GM12892 (cell line): ENCODE results near the gene HK2.

ENCODE experiments used
- DNase-seq: peaks from one replicate; pipeline ENCODE4 v3.0.0; 2011; ENCODE audit not compliant: insufficient read length
- FAIRE-seq: peaks from 2 replicates; lab custom pipeline; 2011; peaks lifted over from hg19 to GRCh38; lab: Jason Lieb, UNC
- POLR2A ChIP-seq: IDR thresholded peaks from 2 replicates; pipeline ENCODE4 v1.6.1; 2011; ENCODE audit warnings: low read depth, low read length, control low read depth
- POLR2AphosphoS5 ChIP-seq: IDR thresholded peaks from 2 replicates; pipeline ENCODE4 v1.6.1; 2011; ENCODE audit warnings: low read depth, low read length, control low read depth
- TAF1 ChIP-seq: IDR thresholded peaks from 2 replicates; pipeline ENCODE4 v1.6.1; 2011; ENCODE audit warnings: low read depth, mild to moderate bottlenecking, control low read depth, low read length, borderline replicate concordance

The HK2 gene

DNA sequence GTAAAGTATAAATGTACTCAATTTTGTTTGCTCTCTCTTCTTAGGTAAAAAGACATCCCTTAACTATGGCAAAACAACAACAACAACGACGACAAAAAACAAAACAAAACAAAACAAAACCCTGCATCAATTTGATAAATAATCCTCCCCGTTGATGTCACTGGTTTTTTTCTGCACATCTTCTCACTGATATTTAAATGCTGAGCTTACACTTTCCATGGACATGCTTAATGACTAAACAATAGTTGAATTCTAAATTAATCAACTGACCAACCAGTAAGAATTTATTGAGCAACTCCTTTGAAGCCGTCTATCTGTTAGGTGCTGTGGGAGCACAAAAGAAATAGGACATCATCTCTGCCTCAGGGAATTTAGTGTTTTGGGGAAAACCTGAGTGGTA is 104.3 kb downstream of the HK2 start:
- DNase-seq (no peak), FAIRE-seq (no peak)
- no peak for TF ChIP-seq POLR2A
- no peak for TF ChIP-seq TAF1
- no peak for TF ChIP-seq POLR2AphosphoS5

GRCh38 chr2:74939919-74940812 is 106.2 kb downstream of the HK2 start:
- DNase-seq (no peak), FAIRE-seq (no peak)
- TF ChIP-seq TAF1: no peak
- TF ChIP-seq POLR2AphosphoS5: no peak
- TF ChIP-seq POLR2A: no peak

GRCh38 chr2:74941284-74941683 is 107.4 kb downstream of the HK2 start:
- TF ChIP-seq POLR2AphosphoS5: no peak
- TF ChIP-seq TAF1: no peak
- TF ChIP-seq POLR2A: no peak
- DNase-seq (no peak), FAIRE-seq (no peak)

- DNase-seq: no peak
- FAIRE-seq: no peak
- TF ChIP-seq POLR2A (no peak), TAF1 (no peak), POLR2AphosphoS5 (no peak)
These were observed 108.3 kb downstream of the HK2 start for GRCh38 chr2:74942263-74942662.
